ENCODE results near the gene BICD2.

The BICD2 gene

GRCh38 chr9:92664394-92665152 is 100.1 kb downstream of the BICD2 start:
- 0 out of 2 replicates have a peak overlapping the region, but pooled peaks have one; percentile 69 for H3K27ac ChIP-seq
- no peak for TF ChIP-seq CTCF (IDR thresholded peaks at IDR 0.05)
- no peak for TF ChIP-seq ZFX (IDR thresholded peaks at IDR 0.05; ENCODE audit: borderline replicate concordance)

DNA sequence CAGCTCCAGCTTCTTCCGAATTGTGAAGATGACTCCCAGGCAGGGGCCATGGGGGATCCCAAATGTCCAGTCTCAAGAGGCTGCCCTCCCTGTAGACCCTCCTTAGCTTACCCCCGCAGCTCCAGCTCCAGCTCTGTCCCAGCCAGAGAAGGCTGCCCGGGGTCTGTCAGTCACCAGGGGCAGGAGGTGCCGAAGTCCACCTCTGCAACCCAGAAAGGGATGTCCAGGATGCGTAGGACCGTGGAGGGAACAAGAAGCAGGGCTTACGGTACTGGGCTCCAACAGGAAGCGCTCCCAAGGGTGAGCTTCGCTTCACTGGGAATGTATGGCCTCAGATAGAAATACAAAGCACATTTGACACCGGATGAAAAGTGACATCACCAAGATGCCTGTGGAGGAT is 100.7 kb downstream of the BICD2 start:
- no peak for TF ChIP-seq CTCF (IDR thresholded peaks at IDR 0.05)
- TF ChIP-seq ZFX (IDR thresholded peaks at IDR 0.05; ENCODE audit: borderline replicate concordance), result no peak
- H3K27ac ChIP-seq, result no peak overlapping the region

DNA sequence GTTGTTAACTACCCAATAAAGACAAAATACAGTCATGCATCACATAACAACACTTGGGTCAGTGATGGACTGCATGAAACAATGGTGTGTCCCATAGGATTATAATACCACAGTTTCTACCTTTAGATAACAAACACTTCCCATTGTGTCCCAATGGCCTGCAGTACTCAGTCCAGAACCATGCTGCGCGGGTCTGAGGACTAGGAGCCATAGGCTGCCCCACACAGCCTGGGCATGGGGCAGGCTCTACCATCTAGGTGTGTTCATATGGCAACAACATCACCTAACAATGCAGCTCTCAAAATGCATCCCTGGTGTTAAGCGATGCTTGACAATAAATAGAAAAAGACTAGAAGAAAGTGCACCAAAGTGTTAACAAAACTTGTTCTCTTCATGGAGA is 101.5 kb downstream of the BICD2 start:
- TF ChIP-seq ZFX (IDR thresholded peaks at IDR 0.05; ENCODE audit: borderline replicate concordance) (no peak), CTCF (IDR thresholded peaks at IDR 0.05) (no peak)
- no peak overlapping the region for H3K27ac ChIP-seq

GRCh38 chr9:92661743-92662142 is 102.9 kb downstream of the BICD2 start:
- H3K27ac ChIP-seq, result no peak overlapping the region
- TF ChIP-seq ZFX (IDR thresholded peaks at IDR 0.05; ENCODE audit: borderline replicate concordance), result no peak
- TF ChIP-seq CTCF (IDR thresholded peaks at IDR 0.05), result no peak

All from 22Rv1 (cell line).